Neural cell (in vitro differentiated cells): ENCODE data around the gene GOLGA7B.

ENCODE experiments used
- CTCF ChIP-seq: fragments of 450-650 bp; IDR thresholded peaks from 2 replicates; pipeline ENCODE4 v1.5.1; 2014; ENCODE audit warnings: antibody characterized with exemption, mild to moderate bottlenecking, moderate library complexity; ENCODE audit not compliant: poor library complexity, severe bottlenecking
- EP300 ChIP-seq: fragments of 450-650 bp; conservative IDR thresholded peaks from 2 replicates; pipeline ENCODE4 v1.6.1; 2014; ENCODE audit warnings: antibody characterized with exemption, mild to moderate bottlenecking, moderate library complexity; ENCODE audit not compliant: poor library complexity, severe bottlenecking
- EZH2 ChIP-seq: fragments of 200-600, 300-800 bp; shearing (Covaris generic), sonication (generic); IDR thresholded peaks from 2 replicates; pipeline ENCODE4 v1.6.1; 2014; ENCODE audit warnings: antibody characterized with exemption, low read length, borderline replicate concordance, mild to moderate bottlenecking; ENCODE audit not compliant: insufficient read depth, poor library complexity, severe bottlenecking
- POLR2AphosphoS5 ChIP-seq: IDR thresholded peaks from 2 replicates; pipeline ENCODE4 v1.6.1; 2012
- SMC3 ChIP-seq: fragments of 450-650 bp; conservative IDR thresholded peaks from 2 replicates; pipeline ENCODE4 v1.6.1; 2014; ENCODE audit warnings: antibody characterized with exemption, mild to moderate bottlenecking, moderate library complexity; ENCODE audit not compliant: poor library complexity

- TF ChIP-seq EZH2 (no peak), POLR2AphosphoS5 (no peak), CTCF (no peak), SMC3 (no peak), EP300 (no peak)
Observed at GRCh38 chr10:97889461-97890265, 40.0 kb downstream of the GOLGA7B start.
